Measurements from ENCODE around the gene MBP.

The MBP gene

DNA sequence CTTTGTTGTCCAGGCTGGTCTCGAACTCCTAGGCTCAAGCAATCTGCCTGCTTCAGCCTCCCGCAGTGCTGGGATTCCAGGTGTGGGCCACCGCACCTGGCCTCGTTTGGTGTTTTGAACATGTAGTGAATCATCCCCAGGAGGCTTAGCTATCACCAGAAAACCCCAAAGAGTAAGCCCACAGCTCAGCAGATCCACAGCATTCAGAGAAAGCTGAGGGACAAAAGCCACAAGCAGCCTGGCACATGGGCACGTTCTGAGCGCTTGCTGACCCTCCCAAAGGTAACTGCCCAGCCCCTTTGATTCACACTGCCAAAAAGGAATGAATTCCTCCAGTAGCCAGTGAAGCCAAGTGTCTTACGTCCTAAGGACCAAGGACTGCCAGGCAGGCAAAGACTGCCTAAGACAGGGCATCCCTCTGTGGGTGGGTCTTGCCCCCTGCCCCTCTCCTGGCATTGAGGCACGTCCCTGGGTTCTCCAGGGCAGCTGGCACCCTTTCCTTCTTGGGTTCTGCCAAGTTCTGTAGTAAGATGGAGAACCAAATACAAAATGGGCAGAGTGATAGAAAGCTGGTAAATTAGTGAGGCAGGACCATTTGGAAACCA, 31.7 kb downstream of the MBP start:
- no peak for DNase-seq (ENCODE audit: low read depth in 1 of 2, low spot score in 1 of 2)
- TF ChIP-seq, protein P1, sequence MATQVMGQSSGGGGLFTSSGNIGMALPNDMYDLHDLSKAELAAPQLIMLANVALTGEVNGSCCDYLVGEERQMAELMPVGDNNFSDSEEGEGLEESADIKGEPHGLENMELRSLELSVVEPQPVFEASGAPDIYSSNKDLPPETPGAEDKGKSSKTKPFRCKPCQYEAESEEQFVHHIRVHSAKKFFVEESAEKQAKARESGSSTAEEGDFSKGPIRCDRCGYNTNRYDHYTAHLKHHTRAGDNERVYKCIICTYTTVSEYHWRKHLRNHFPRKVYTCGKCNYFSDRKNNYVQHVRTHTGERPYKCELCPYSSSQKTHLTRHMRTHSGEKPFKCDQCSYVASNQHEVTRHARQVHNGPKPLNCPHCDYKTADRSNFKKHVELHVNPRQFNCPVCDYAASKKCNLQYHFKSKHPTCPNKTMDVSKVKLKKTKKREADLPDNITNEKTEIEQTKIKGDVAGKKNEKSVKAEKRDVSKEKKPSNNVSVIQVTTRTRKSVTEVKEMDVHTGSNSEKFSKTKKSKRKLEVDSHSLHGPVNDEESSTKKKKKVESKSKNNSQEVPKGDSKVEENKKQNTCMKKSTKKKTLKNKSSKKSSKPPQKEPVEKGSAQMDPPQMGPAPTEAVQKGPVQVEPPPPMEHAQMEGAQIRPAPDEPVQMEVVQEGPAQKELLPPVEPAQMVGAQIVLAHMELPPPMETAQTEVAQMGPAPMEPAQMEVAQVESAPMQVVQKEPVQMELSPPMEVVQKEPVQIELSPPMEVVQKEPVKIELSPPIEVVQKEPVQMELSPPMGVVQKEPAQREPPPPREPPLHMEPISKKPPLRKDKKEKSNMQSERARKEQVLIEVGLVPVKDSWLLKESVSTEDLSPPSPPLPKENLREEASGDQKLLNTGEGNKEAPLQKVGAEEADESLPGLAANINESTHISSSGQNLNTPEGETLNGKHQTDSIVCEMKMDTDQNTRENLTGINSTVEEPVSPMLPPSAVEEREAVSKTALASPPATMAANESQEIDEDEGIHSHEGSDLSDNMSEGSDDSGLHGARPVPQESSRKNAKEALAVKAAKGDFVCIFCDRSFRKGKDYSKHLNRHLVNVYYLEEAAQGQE (IDR thresholded peaks at IDR 0.05; ENCODE audit: insufficient replicate concordance, low read depth) = no peak
- TF ChIP-seq POLR2AphosphoS5 (IDR thresholded peaks at IDR 0.05; ENCODE audit: low read depth) = no peak
- no peak for TF ChIP-seq SPI1 (IDR thresholded peaks at IDR 0.05; ENCODE audit: borderline replicate concordance, low read depth)
- TF ChIP-seq, protein P2, sequence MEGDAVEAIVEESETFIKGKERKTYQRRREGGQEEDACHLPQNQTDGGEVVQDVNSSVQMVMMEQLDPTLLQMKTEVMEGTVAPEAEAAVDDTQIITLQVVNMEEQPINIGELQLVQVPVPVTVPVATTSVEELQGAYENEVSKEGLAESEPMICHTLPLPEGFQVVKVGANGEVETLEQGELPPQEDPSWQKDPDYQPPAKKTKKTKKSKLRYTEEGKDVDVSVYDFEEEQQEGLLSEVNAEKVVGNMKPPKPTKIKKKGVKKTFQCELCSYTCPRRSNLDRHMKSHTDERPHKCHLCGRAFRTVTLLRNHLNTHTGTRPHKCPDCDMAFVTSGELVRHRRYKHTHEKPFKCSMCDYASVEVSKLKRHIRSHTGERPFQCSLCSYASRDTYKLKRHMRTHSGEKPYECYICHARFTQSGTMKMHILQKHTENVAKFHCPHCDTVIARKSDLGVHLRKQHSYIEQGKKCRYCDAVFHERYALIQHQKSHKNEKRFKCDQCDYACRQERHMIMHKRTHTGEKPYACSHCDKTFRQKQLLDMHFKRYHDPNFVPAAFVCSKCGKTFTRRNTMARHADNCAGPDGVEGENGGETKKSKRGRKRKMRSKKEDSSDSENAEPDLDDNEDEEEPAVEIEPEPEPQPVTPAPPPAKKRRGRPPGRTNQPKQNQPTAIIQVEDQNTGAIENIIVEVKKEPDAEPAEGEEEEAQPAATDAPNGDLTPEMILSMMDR (IDR thresholded peaks at IDR 0.05; ENCODE audit: insufficient read depth, low read length) = no peak
- no peak for TF ChIP-seq GABPA (IDR thresholded peaks at IDR 0.05; ENCODE audit: low read depth)
- Histone ChIP-seq H3K27me3 (ENCODE audit: insufficient read depth, poor library complexity, severe bottlenecking) (no peaks in the 10 kb centered on the region), H3K4me3 (replicated peaks; ENCODE audit: insufficient read depth, low read length) (no peak overlapping the region), H3K27ac (replicated peaks) (peak overlapping the region; percentile 83)

DNA sequence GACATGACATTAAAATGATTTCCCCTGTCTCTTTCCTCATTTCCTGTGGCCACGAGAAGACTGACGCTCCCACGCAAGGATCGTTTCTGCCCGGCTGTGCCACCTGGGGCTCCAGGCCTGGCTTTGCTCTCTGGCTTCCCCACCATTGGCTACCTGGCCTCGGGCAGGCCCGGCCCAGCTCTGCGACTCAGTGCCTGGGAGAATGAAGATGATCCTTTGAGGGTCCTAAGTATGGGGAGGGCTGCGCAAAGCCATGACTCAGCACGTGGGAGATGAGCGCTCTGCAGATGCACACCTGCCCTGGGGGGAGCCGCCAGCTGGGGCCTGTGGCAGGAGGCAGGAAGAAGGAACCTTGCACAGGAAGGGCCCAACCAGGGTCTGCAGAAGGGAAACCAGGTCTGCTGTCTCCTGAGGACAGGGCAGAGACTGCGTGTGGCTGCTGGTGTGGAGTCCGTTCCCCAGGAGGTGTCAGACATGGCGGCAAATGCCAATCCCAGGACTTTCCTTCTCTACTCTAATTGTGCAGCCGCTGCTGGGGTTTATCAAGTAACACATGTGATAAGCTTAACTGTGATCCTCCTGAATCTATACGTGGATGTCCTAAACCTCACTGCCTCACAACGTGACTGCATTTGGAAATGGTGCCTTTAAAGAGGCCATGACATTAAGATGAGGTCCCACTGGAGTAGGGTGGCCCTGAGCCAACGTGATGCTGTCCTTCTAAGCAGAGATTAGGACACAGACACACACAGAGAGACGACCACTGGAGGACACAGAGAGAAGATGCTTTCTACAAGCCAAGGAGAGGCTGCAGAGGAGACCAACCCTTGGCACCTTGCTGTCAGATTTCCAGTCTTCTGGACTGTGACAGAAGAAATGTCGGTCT, 32.9 kb downstream of the MBP start:
- no peaks in the 10 kb centered on the region for H3K27me3 ChIP-seq (ENCODE audit: insufficient read depth, poor library complexity, severe bottlenecking)
- H3K4me3 ChIP-seq (replicated peaks; ENCODE audit: insufficient read depth, low read length) = no peak overlapping the region
- DNase-seq (ENCODE audit: low read depth in 1 of 2, low spot score in 1 of 2) = peak in 1 of 2 experiments; percentile 81
- TF ChIP-seq SPI1 (IDR thresholded peaks at IDR 0.05; ENCODE audit: borderline replicate concordance, low read depth) (no peak; the same call in 1 of the 2 replicates), GABPA (IDR thresholded peaks at IDR 0.05; ENCODE audit: low read depth) (peak; percentile 26; the same call in 1 of the 2 replicates), POLR2AphosphoS5 (IDR thresholded peaks at IDR 0.05; ENCODE audit: low read depth) (peak; percentile 77)
- peak overlapping the region; percentile 83 for H3K27ac ChIP-seq (replicated peaks)

DNA sequence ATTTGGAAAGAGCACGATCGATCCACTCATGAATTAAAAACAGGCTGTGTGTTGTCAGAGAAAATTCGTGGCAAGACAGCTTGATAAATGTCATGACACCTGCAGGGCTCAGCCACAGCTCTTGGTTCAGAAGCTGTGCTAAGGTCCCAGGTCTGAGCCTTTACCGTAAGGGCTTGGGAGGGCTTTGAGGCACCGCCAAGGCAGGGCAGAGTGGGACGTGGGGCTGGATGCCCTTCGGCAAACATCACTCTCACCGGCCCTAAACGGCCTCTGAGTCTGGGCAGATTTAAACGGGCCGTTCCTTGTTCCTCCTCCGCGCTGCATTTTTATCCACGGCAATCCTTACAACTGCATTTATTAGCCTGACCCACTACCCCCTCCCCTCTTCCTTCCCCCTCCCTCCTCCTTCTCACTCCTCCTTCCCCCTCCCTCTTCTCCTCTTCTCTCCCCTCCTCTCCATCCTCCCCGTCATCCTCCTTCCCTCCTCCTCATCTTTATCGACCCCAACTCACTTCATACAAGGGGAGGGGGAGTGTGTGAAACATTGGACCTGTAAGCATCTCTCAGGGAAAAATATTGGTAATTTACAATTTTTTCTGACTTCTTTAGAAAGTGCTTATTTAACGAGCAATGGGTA, 33.9 kb downstream of the MBP start:
- no peak overlapping the region for H3K4me3 ChIP-seq (replicated peaks; ENCODE audit: insufficient read depth, low read length)
- no peaks in the 10 kb centered on the region for H3K27me3 ChIP-seq (ENCODE audit: insufficient read depth, poor library complexity, severe bottlenecking)
- peak overlapping the region; percentile 83 for H3K27ac ChIP-seq (replicated peaks)
- DNase-seq (ENCODE audit: low read depth in 1 of 2, low spot score in 1 of 2) = peak in 1 of 2 experiments; percentile 62
- TF ChIP-seq SPI1 (IDR thresholded peaks at IDR 0.05; ENCODE audit: borderline replicate concordance, low read depth) (no peak), POLR2AphosphoS5 (IDR thresholded peaks at IDR 0.05; ENCODE audit: low read depth) (peak; percentile 26; the same call in 1 of the 2 replicates), GABPA (IDR thresholded peaks at IDR 0.05; ENCODE audit: low read depth) (no peak)
- TF ChIP-seq, protein P2 (IDR thresholded peaks at IDR 0.05; ENCODE audit: insufficient read depth, low read length) = no peak
- TF ChIP-seq, protein P1 (IDR thresholded peaks at IDR 0.05; ENCODE audit: insufficient replicate concordance, low read depth) = no peak

DNA sequence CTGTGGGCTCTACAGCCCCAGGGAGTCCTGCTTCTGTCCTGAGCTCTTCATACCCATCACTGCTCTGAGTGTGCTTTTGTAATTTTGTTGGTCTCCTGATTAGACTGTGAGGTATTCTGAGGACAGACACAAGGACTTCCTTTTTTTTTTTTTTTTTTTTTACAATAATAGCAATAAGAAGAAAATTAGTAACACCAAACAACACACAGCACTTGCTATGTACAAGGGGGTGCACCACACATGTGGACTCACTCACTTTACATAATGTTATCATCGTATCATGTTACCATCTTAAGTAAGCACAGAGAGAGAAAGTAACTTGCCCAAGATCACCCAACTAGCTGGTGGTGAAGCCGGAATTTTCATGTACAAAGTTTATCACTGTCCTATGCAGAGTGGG, 34.6 kb downstream of the MBP start:
- DNase-seq (ENCODE audit: low read depth in 1 of 2, low spot score in 1 of 2) = peak; percentile 68 to 78
- H3K27me3 ChIP-seq (ENCODE audit: insufficient read depth, poor library complexity, severe bottlenecking) = no peaks in the 10 kb centered on the region
- TF ChIP-seq, protein P1 (IDR thresholded peaks at IDR 0.05; ENCODE audit: insufficient replicate concordance, low read depth) = no peak
- TF ChIP-seq SPI1 (IDR thresholded peaks at IDR 0.05; ENCODE audit: borderline replicate concordance, low read depth) = peak; percentile 91
- H3K4me3 ChIP-seq (replicated peaks; ENCODE audit: insufficient read depth, low read length) = no peak overlapping the region
- peak overlapping the region; percentile 83 for H3K27ac ChIP-seq (replicated peaks)

All from HL-60 (cell line).